ENCODE results near the gene EDEM3.

DNA sequence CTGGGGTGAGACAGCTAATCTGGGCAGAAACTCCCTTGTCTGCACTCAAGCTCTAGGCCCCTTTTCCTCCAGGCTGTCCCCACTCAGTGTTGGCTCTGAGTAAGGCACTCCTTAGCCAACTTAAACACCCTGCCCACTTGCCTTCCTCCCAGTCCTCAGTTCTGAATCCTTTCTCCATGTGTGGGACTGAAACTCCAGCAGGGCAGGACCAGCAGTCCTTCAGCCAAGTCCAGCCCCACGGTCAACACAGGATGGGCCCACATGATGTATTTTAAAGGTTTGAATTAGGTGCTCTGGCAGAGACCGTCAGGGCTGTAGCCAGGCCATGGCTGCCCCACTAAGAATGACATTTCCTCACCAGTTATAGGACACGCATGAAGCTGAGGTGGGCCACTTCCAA is 107.8 kb downstream of the EDEM3 start:
- TF ChIP-seq EP300 (IDR thresholded peaks at IDR 0.05; ENCODE audit: low read depth) = no peak
- TF ChIP-seq, protein P1, sequence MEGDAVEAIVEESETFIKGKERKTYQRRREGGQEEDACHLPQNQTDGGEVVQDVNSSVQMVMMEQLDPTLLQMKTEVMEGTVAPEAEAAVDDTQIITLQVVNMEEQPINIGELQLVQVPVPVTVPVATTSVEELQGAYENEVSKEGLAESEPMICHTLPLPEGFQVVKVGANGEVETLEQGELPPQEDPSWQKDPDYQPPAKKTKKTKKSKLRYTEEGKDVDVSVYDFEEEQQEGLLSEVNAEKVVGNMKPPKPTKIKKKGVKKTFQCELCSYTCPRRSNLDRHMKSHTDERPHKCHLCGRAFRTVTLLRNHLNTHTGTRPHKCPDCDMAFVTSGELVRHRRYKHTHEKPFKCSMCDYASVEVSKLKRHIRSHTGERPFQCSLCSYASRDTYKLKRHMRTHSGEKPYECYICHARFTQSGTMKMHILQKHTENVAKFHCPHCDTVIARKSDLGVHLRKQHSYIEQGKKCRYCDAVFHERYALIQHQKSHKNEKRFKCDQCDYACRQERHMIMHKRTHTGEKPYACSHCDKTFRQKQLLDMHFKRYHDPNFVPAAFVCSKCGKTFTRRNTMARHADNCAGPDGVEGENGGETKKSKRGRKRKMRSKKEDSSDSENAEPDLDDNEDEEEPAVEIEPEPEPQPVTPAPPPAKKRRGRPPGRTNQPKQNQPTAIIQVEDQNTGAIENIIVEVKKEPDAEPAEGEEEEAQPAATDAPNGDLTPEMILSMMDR (IDR thresholded peaks at IDR 0.05) = no peak

Data from transverse colon (tissue), 3 donors.